ENCODE measurements around the gene TALDO1.

DNA sequence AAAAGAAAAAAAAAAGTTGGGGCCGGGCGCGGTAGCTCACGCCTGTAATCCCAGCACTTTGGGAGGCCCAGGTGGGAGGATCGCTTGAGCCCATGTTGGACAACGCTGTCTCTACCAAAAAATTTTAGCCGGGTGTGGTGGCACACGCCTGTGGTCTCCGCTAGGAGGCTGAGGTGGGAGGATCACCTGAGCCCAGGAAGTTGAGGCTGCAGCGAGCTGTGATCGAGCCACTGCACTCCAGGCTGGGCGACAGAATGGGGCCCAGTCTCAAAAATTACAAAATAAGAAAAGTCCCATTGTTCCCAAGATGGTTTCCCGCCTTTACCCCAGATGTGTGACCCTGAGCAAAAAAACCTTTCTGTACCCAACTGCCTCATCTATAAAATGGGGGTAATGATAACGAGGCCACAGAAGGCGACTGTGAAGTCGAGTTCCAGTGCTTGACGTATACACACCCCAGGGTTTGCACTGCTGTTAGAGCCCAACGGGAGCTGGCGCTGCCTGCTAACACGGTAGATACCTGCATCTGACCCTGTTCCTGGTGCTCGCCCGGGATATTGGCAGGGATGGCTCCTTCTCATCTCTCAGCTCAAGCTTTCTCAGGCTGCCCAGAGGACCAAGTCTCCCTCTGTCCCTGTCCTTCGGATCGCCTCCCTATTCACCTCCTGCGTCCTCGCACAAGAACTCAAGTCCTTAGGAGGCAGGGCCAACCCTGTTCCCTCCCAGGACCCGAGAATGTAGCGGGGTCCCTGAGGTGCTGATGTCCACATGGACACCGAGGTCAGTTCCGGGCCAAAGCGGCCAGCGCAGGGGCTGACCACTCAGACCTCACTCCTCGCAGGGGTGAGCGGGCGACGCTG, 61.4 kb downstream of the TALDO1 start:
- no peak for TF ChIP-seq GATA3 (IDR thresholded peaks at IDR 0.05; ENCODE audit: low read depth, low read length)
- TF ChIP-seq GATA2 (IDR thresholded peaks at IDR 0.05; ENCODE audit: low read depth, low read length), result no peak
